OCI-LY1 (cell line): ENCODE data around the gene GRK4.

ENCODE experiments used
- EZH2 ChIP-seq: fragments of 200-600 bp; sonication (generic), shearing (Covaris generic); IDR thresholded peaks from 2 replicates; pipeline ENCODE4 v1.8.0; 2017; ENCODE audit warnings: borderline replicate concordance, mixed run types, mild to moderate bottlenecking, antibody characterized with exemption, low read length, moderate library complexity, mixed read lengths
- TF ChIP-seq, protein P1 (sequence below): fragments of 200-600 bp; sonication (generic), shearing (Covaris generic); IDR thresholded peaks from 2 replicates; pipeline ENCODE4 v1.5.1; 2017; ENCODE audit warnings: mild to moderate bottlenecking, antibody characterized with exemption, low read length, moderate library complexity, mixed read lengths

DNA sequence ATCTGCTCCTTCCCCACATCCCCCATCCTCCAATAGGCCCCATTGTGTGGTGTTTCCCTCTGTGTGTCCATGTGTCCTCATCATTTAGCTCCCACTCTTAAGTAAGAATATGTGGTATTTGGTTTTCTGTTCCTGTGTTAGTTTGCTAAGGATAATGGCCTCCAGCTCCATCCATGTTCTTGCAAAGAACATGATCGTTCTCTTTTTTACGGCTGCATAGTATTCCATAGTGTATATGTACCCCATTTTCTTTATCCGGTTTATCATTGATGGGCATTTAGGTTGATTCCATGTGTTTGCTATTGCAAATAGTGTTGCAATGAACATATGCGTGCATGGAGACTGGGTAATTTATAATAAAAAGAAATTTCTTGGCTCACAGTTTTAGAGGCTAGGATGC, 31.5 kb downstream of the GRK4 start:
- TF ChIP-seq, protein P1, sequence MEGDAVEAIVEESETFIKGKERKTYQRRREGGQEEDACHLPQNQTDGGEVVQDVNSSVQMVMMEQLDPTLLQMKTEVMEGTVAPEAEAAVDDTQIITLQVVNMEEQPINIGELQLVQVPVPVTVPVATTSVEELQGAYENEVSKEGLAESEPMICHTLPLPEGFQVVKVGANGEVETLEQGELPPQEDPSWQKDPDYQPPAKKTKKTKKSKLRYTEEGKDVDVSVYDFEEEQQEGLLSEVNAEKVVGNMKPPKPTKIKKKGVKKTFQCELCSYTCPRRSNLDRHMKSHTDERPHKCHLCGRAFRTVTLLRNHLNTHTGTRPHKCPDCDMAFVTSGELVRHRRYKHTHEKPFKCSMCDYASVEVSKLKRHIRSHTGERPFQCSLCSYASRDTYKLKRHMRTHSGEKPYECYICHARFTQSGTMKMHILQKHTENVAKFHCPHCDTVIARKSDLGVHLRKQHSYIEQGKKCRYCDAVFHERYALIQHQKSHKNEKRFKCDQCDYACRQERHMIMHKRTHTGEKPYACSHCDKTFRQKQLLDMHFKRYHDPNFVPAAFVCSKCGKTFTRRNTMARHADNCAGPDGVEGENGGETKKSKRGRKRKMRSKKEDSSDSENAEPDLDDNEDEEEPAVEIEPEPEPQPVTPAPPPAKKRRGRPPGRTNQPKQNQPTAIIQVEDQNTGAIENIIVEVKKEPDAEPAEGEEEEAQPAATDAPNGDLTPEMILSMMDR, result no peak
- TF ChIP-seq EZH2, result no peak
